Erythroblast (primary cell): ENCODE results near the gene FREM2.

Source experiments
- DNase-seq, 2 experiments: peaks; one replicate each; lab custom pipeline; 2025; lab: John Stamatoyannopoulos, UW
- GATA1 ChIP-seq: IDR thresholded peaks from 2 replicates; pipeline ENCODE4 v1.6.1; 2011; ENCODE audit warnings: low read depth, mild to moderate bottlenecking, control low read depth, low read length, moderate library complexity
- POLR2A ChIP-seq: IDR thresholded peaks from 2 replicates; pipeline ENCODE4 v1.6.1; 2011; ENCODE audit warnings: mild to moderate bottlenecking, low read length

The FREM2 gene

DNA sequence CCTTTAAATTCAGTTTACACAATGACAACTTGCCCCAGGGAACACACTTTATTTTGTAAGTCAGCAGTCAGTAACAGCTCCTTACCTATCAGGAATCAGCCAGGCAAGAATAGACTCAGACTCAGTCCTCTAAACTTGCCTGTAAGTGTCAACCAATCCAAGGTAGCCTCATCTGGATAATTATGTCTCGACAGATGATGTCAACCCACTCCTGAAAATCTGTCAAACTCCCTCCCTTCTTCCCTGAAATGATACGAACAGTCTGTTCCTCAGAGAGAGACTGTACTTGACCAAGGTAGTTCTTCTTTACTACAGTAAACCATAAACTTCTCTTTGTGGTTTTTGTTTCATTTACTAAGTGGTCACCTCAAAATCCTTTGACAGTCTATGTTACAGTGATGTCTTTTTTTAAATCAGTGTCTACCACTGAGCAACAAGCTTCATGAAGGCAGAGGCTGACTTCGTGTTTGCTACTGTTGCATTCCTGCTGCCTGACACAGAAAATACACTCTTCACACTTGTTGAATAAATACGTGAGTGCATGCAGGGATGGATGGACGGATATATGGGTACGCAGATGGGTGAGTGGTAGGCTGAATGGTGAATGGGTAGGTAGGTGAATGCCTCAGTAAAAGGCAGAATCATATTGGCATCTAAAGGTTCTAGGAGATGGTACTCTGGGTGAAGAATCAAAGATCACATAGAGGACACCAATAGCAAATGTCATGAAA lies 17.5 kb upstream of the FREM2 start:
- no peak for DNase-seq
- no peak for TF ChIP-seq GATA1
- no peak for TF ChIP-seq POLR2A

DNA sequence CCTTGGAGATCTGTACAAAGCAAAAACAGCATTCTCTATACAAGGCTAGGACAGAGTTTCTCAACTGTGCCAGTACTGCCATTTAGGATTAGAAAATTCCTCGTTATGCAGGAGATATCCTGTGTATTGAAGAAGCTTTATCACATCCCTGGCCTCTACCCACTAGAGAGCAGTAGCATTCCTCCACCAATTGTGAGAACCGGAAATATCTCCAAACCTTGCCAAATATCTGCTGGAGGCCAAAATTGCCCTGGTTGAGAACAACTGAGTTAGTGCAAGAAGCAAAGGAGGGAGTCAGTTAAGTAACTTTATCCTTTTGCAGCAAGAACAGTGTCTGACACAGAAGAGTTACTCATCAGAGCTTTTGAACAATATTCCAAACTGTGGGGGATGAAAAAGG lies 16.2 kb upstream of the FREM2 start:
- TF ChIP-seq POLR2A (no peak), GATA1 (no peak)
- DNase-seq, result no peak

DNA sequence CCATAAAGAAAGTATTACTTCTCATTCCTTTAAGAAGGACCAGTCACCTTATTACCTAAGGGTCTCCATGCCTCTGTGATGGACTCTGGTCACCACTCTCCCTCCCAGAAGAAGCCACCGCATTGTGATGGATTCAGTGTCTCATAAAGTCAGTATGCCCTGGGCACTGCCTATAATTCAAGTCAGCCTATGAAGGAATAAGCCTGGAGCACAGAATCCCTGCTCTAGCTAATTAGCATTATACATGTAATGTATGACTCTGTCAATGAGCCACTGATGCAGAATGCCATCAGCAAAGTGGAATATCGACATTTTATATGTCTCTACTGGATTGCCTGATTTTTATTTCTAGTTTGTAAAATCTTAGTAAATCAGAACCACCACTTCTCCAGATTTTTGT lies 14.9 kb upstream of the FREM2 start:
- DNase-seq, result no peak
- TF ChIP-seq POLR2A (no peak), GATA1 (no peak)

DNA sequence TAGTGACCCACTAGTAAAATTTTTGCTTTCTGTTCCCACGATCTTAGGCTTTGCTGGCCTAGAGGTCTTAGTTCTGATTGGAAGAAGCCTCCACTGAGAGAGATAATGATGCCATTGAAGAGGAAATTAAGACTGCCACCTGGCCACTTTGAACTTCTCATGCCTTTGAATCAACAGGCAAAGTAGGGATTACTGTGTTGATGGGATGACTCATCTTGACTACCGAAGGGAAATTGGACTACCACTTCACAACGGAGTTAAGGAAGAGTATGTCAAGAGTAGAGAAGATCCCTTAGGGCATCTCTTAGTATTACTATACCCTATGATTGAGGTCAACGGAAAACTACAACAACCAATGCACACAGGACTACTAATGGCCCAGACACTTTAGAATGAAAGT lies 12.7 kb upstream of the FREM2 start:
- TF ChIP-seq GATA1 (no peak), POLR2A (no peak)
- DNase-seq, result no peak

DNA sequence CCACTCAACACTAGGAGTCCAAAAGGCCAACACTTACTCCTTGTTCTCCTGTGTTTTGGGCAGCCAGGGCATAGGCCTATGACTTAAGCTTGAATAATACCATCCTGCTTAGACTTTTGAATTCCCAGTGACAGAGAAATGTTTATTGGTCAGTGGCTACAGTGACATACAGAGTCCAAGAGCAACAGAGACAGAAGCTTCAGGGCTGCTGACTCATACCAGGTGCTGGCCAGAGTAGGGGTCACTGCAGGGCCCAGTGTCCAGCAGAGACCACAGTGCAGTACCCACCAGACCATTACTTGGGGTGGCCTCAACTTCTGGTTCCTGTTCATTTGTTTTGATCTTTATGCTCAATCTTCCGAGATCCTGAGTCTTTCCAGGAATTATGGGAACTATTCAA lies 6.0 kb upstream of the FREM2 start:
- TF ChIP-seq GATA1 (no peak), POLR2A (no peak)
- no peak for DNase-seq

DNA sequence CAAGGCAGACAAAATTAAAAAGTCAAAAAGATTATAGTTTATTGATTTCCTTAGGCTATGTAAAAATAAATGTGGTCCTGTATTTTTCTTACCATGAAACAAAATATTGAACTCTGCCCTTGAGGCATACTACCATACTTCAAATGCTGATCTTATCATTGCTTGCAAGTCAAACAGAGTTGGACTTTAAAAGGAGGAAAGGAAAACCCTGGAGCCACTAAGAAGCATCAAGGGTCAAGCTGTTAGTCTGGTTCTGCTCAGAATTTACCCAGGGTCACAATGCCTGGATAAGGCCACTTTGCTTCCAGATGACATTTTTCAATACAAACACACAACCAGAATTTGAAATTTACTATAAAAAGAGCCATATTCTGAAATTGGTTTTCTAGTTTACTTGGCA lies 2.2 kb upstream of the FREM2 start:
- no peak for TF ChIP-seq POLR2A
- no peak for TF ChIP-seq GATA1
- DNase-seq, result no peak

DNA sequence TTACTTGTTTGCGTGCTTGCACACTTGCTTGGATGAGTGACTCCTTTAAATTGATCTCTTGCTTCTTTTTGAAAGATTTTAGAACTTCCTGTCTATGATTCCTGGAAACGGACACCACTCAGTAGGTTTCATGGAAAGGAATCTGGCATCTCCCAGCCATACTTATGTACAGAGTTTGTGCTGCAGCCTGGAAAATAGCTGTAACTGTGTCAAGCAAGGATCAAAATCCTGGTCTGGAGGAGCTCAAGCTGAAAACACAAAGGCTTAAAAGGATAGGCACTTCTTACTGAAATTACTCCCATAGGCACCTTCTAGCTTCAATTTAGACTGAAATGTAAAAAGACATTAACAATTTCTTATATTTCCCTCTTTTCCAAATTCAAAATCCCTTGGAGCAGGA lies 1.4 kb upstream of the FREM2 start:
- TF ChIP-seq GATA1 (no peak), POLR2A (no peak)

DNA sequence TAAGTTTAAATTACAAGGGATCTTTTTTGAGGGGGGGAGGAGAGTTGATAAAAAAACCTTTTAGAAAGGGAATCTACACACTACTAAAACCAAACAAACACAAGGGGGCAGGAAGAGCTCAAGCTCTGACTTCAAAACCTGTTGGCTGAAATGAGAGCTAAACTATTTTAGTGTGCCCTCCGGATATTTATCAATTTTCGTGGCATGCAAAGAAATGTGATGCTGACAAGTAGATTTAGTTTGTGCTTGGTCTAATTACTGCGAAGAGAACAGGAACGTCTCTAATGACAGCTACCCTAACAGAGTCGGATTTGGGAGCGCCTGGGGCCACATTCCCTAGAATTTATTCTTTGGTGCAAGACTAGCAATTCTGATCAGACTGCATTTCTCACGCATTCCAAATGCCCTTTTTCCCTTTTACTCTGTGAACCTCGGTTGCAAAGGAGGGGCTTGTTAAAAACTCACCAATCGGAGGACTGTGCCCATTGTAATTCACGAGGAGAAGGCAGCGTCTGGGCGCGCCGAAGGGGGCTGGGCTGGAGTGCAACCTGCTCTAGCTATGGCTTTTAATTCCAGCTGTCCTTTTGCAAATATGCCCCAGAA lies 802 bp upstream of the FREM2 start:
- DNase-seq, result no peak
- no peak for TF ChIP-seq GATA1
- no peak for TF ChIP-seq POLR2A

More for the DNA sequence above, 1.4 kb upstream of the FREM2 start:
- no peak for DNase-seq

DNA sequence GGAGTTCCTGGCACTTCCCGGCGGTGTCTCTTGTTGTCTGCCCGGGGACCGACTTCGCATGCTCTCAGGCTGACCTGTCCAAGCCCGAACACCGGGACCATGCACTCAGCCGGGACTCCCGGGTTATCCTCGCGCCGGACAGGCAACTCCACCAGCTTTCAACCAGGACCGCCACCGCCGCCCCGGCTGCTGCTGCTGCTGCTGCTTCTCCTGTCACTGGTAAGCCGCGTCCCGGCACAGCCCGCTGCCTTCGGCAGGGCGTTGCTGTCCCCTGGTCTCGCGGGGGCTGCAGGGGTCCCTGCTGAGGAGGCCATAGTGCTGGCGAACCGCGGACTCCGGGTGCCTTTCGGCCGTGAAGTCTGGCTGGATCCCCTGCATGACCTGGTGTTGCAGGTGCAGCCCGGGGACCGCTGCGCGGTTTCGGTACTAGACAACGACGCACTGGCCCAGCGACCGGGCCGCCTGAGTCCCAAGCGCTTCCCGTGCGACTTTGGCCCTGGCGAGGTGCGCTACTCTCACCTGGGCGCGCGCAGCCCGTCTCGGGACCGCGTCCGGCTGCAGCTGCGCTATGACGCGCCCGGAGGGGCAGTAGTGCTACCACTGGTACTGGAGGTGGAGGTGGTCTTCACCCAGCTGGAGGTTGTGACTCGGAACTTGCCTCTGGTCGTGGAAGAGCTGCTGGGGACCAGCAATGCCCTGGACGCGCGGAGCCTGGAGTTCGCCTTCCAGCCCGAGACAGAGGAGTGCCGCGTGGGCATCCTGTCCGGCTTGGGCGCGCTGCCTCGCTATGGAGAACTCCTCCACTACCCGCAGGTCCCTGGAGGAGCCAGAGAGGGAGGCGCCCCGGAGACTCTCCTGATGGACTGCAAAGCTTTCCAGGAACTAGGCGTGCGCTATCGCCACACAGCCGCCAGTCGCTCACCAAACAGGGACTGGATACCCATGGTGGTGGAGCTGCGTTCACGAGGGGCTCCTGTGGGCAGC lies 661 bp downstream of the FREM2 start:
- TF ChIP-seq GATA1 (no peak), POLR2A (no peak)
- no peak for DNase-seq

DNA sequence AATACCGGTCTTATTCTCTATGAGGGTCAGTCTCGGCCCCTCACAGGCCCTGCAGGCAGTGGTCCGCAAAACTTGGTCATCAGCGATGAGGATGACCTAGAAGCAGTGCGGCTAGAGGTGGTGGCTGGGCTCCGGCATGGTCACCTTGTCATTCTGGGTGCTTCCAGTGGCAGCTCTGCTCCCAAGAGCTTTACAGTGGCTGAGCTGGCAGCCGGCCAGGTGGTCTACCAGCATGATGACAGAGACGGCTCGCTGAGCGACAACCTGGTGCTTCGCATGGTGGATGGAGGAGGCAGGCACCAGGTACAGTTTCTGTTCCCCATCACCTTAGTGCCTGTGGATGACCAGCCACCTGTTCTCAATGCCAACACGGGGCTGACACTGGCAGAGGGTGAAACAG lies 1.8 kb downstream of the FREM2 start:
- no peak for TF ChIP-seq POLR2A
- no peak for TF ChIP-seq GATA1
- no peak for DNase-seq

DNA sequence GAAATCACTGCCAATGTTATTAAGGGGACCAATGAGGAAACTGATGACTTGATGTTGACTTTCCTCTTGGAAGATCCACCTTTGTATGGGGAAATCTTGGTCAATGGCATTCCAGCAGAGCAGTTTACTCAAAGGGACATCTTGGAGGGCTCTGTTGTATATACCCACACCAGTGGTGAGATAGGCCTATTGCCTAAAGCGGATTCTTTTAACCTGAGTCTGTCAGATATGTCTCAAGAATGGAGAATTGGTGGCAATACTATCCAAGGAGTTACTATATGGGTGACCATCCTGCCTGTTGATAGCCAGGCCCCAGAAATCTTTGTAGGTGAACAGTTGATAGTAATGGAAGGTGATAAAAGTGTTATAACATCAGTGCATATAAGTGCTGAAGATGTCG lies 3.4 kb downstream of the FREM2 start:
- no peak for TF ChIP-seq POLR2A
- TF ChIP-seq GATA1, result no peak
- no peak for DNase-seq

DNA sequence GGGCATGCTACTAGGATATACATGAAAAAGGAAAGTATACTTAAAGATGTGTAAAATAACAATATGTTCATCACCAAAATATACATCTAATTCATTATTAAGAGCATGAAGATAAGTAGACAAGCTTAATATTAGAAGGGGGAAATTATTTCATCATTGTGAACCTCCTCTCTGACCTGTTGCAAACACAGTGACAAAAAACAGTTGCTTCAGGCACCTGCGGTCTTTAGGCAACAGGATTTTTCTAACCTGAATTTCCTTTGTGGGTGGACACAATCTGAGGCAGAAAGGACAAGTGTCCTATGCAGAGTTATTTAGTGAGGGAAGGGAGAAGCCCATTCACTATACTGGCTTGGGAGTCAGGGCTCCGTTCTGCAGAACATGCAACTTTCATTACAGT lies 6.3 kb downstream of the FREM2 start:
- no peak for DNase-seq
- TF ChIP-seq GATA1, result no peak
- no peak for TF ChIP-seq POLR2A

DNA sequence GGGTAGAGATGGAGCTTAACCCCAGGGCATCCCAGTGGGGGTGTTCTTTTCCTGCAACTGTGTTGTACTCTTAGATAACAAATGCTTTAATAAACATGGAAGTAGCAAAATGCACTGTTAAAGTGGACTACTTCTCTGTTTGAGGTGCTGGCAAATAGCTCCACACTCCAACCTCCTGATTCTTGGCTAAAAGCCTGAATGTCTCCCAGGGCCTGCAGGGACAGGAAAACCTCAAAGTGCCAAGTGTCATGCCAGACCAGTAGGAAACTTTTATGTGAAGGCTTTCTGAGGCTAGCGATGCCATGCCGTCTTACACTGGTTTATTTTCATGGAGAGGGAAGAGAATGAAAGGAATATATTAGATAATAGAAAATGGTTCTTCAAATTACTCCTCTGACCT lies 6.8 kb downstream of the FREM2 start:
- TF ChIP-seq POLR2A, result no peak
- TF ChIP-seq GATA1, result no peak
- no peak for DNase-seq

DNA sequence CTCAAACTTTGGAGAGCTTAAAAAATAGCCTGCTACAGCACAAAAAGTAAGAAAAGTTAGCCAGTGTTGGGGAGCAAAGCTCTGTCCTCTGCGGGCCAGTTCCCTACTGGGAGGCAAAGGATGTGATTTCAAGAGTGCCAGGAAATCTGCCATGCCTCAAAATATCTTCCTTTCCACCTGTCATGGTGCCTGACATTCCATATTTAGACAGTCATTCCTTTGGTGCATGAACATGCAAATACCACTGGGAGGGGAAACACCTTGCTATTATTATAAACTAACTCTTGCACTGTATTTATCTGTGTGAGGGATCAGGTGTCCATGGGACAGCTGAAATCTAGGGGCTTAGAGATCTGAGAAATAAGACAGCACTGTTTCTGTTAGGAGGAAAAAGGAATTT lies 10.3 kb downstream of the FREM2 start:
- no peak for DNase-seq

More for the DNA sequence above, 10.3 kb downstream of the FREM2 start:
- TF ChIP-seq GATA1, result no peak
- TF ChIP-seq POLR2A, result no peak
